DOHH2 (cell line): ENCODE results near the gene PAK2.

ENCODE experiments used
- CTCF ChIP-seq: fragments of 200-600 bp; sonication (generic); IDR thresholded peaks from one replicate; pipeline ENCODE4 v1.5.1; 2014; ENCODE audit warnings: antibody characterized with exemption, mild to moderate bottlenecking, low read depth, low read length; ENCODE audit not compliant: poor library complexity, severe bottlenecking
- EZH2phosphoT487 ChIP-seq: fragments of 200-600 bp; sonication (generic); IDR thresholded peaks from 2 replicates; pipeline ENCODE4 v1.6.1; 2017; ENCODE audit warnings: borderline replicate concordance, mild to moderate bottlenecking, antibody characterized with exemption, low read length, moderate library complexity, mixed read lengths

- TF ChIP-seq CTCF (no peak), EZH2phosphoT487 (no peak)
These were observed 56.7 kb downstream of the PAK2 start for GRCh38 chr3:196796317-196796716.
